Measurements from ENCODE around the gene RAD51B. TPM values are rescaled to one million over a fixed set of nuclear protein-coding genes. Genes with fewer than 3 reads are reported as not detected.

Gene RAD51B
- total and polyA plus RNA-seq, 2 experiments from 2014 or later, result 11.7 to 17.8 TPM

DNA sequence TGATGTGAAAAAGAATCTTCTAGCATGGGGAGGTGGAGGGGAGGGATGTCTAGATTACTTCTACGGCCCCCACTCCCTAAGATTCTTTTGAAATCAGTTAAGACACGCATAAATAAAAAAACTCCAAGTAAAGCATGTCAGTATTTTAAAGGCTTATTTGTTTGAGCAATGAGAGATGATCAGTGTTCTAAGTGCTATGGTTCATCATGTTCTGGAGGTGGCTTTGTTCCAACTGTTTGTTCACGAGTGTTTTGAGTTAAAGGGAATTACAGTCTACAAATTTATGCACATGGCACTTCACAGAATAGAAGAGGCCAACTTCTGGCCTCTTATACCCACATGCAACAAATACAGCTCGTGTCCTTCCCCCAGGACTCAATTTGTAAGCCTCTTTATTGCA lies 394.9 kb downstream of the RAD51B start:
- Histone ChIP-seq H3K27ac (no peak overlapping the region), H3K4me1 (ENCODE audit: low read depth) (peaks cover 14% of the 10 kb centered on the region), H3K9me3 (ENCODE audit: low read depth) (no peaks in the 10 kb centered on the region), H3K27me3 (no peaks in the 10 kb centered on the region), H3K4me3 (no peak overlapping the region), H3K36me3 (no peaks in the 10 kb centered on the region)
- TF ChIP-seq, protein P1, sequence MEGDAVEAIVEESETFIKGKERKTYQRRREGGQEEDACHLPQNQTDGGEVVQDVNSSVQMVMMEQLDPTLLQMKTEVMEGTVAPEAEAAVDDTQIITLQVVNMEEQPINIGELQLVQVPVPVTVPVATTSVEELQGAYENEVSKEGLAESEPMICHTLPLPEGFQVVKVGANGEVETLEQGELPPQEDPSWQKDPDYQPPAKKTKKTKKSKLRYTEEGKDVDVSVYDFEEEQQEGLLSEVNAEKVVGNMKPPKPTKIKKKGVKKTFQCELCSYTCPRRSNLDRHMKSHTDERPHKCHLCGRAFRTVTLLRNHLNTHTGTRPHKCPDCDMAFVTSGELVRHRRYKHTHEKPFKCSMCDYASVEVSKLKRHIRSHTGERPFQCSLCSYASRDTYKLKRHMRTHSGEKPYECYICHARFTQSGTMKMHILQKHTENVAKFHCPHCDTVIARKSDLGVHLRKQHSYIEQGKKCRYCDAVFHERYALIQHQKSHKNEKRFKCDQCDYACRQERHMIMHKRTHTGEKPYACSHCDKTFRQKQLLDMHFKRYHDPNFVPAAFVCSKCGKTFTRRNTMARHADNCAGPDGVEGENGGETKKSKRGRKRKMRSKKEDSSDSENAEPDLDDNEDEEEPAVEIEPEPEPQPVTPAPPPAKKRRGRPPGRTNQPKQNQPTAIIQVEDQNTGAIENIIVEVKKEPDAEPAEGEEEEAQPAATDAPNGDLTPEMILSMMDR (IDR thresholded peaks at IDR 0.05; ENCODE audit: low read depth, low read length), result no peak
- DNase-seq (ENCODE audit: low read depth in 1 of 2, low spot score in 1 of 2), result no peak

DNA sequence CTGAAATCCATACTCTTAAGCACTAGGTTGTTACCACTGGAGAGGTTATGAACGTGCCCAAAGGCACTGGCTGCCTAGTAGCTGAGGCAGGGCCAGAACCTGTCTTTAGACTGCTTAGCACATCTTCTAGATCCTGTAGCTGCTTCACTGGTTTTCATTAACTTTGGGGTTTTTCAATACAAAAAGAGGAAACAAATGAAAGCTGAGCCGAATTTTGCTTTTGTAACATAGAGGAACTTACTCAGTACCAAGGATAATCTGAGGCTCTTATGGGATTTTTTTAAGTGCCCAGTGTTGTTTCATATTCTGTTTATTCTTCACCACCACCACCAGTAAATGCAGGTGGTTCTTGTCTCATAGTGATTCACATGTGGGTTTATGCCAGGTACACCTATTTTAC lies 396.1 kb downstream of the RAD51B start:
- no peaks in the 10 kb centered on the region for H3K36me3 ChIP-seq
- H3K27me3 ChIP-seq, result no peaks in the 10 kb centered on the region
- H3K4me1 ChIP-seq (ENCODE audit: low read depth), result peaks cover 14% of the 10 kb centered on the region
- H3K4me3 ChIP-seq, result no peak overlapping the region
- TF ChIP-seq, protein P1 (IDR thresholded peaks at IDR 0.05; ENCODE audit: low read depth, low read length), result no peak
- no peaks in the 10 kb centered on the region for H3K9me3 ChIP-seq (ENCODE audit: low read depth)
- H3K27ac ChIP-seq, result no peak overlapping the region
- no peak for DNase-seq (ENCODE audit: low read depth in 1 of 2, low spot score in 1 of 2)

DNA sequence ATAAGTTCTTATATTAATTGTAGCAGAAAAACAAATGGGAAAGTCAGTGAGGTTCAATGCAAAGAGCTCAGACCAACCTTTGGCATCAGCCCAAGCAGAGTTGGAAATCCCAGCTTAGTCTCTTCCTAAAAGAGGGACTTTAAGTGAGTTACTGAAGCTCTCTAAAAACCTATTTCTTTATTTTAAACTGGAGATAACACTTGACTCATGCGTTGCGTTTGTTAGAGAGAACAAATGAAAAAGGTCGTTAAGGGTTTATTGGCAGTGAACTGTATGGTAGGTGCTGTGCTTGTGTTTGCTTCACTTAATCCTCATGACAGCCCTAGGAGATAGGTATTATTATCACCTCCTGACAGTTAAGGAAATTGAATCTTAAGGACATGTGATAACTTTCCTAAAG lies 396.5 kb downstream of the RAD51B start:
- no peaks in the 10 kb centered on the region for H3K36me3 ChIP-seq
- H3K4me1 ChIP-seq (ENCODE audit: low read depth), result peaks cover 12% of the 10 kb centered on the region
- TF ChIP-seq, protein P1 (IDR thresholded peaks at IDR 0.05; ENCODE audit: low read depth, low read length), result no peak
- no peaks in the 10 kb centered on the region for H3K9me3 ChIP-seq (ENCODE audit: low read depth)
- no peaks in the 10 kb centered on the region for H3K27me3 ChIP-seq
- no peak for DNase-seq (ENCODE audit: low read depth in 1 of 2, low spot score in 1 of 2)
- no peak overlapping the region for H3K4me3 ChIP-seq
- H3K27ac ChIP-seq, result no peak overlapping the region

DNA sequence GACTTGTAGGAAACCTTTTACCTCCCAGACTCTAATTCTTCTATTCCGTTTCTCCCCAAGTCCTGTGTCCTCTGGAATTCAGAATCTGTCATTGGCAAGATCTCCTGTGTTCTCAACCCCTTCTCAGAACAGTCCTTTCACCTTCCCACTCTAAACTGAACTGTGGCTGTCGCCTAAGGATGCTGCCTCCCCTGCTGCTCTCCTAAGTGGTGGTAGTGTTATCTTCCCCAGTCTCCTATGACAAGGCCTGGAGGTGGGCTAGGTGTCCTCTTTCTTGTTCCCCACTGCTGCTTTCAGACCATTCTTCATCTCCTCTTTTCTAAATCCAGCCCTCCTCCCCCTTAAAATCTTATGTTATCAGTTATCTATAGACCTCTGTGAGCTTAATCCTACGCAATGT lies 397.4 kb downstream of the RAD51B start:
- no peaks in the 10 kb centered on the region for H3K27me3 ChIP-seq
- no peak overlapping the region for H3K4me3 ChIP-seq
- no peak overlapping the region for H3K27ac ChIP-seq
- no peaks in the 10 kb centered on the region for H3K9me3 ChIP-seq (ENCODE audit: low read depth)
- no peak for DNase-seq (ENCODE audit: low read depth in 1 of 2, low spot score in 1 of 2)
- TF ChIP-seq, protein P1 (IDR thresholded peaks at IDR 0.05; ENCODE audit: low read depth, low read length), result no peak
- H3K36me3 ChIP-seq, result no peaks in the 10 kb centered on the region
- peaks cover 9% of the 10 kb centered on the region for H3K4me1 ChIP-seq (ENCODE audit: low read depth)

DNA sequence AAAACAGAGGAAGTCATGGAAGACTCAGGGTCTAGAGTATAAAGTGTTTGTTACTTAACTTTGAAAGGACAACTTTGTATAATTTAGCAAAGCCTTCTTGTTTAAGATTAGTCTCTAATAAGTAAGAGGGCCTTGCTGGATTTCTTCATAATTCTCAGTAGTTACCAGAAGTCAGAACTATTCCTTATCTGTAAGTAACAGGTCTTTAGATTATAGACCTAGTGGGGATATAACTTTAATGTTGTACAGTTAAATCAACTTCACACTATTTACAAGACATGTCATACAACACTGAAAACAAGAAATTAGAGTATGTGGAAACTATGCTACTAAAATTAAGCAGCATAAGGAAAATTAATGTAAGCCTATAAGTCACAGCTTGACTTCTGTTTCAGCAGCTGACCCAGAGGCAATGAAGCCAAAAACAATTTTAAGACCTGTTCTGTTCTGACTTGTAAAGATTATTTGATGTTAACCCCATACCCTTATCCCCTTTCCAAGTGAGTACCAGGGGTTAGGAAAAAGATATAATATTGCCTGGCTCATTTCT lies 398.3 kb downstream of the RAD51B start:
- Histone ChIP-seq H3K4me3 (no peak overlapping the region), H3K27ac (no peak overlapping the region), H3K36me3 (no peaks in the 10 kb centered on the region), H3K9me3 (ENCODE audit: low read depth) (no peaks in the 10 kb centered on the region), H3K27me3 (no peaks in the 10 kb centered on the region), H3K4me1 (ENCODE audit: low read depth) (peaks cover 9% of the 10 kb centered on the region)
- DNase-seq (ENCODE audit: low read depth in 1 of 2, low spot score in 1 of 2), result no peak
- TF ChIP-seq, protein P1 (IDR thresholded peaks at IDR 0.05; ENCODE audit: low read depth, low read length), result no peak
